HG03039 (cell line): ENCODE data around the gene KIF16B.

ENCODE experiments used
- ATAC-seq: cut with Tn5 transposase; IDR thresholded peaks from one replicate; pipeline ENCODE4 v1.9.1; 2021; ENCODE audit warnings: mild to moderate bottlenecking, moderate library complexity; ENCODE audit not compliant: unreplicated experiment

KIF16B gene

DNA sequence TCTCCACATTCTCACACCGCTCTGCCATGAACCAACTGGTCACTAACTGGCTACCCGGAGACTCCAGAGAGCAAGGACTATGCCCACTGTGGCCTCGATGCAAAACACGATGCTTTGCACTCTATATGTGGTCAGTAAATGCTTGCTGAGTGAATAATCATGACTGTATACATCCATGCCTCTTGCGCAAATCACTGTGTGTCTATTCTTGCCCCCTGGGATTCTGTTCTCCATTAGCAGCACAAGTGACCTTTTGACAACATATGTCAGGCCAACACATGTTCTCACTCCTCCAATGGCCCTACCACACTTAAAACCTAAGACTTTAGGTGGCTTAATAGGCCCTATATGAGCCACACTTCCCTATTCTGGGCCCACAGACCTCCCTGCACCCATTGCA is 16.9 kb downstream of the KIF16B start:
- ATAC-seq = no peak

DNA sequence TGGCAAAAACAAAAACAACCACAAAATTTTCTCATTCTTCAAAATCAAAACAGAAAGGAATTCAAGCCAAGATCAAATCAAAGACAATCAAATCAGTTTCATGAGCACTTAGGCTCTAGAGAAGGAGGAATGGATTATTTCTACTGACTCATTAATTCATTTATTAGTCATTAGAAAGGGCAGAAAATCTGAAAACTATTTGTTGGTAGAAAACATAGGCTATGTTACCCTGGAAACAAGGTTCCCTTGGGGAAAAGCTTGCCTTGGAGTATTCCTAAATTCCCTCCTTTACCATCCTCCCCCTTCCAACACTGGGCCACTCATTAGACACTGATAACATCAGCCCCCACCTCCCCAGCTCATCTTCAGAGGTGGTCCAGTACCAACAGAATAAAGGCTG is 17.5 kb downstream of the KIF16B start:
- no peak for ATAC-seq

- no peak for ATAC-seq
These were observed 18.3 kb downstream of the KIF16B start for GRCh38 chr20:16554766-16555543.

DNA sequence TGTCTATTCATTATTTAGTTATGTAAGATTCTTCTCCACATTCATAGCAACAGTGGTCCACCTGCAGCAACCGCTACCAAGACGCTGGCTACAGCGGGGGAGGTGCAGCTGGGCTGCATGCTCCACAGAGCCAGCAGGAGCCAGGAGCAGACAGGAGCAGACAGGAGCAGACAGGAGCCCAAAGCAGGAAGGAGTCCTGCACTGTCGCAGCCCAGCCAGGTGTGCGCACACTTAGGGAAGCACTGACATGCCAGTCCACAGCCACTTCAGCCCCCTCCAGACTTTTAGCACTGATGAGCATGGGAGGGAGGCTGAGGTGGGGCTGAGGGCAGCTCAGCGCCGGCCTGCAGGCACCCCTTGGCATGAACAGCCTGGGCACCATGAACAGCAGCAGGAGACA is 19.6 kb downstream of the KIF16B start:
- ATAC-seq = no peak

DNA sequence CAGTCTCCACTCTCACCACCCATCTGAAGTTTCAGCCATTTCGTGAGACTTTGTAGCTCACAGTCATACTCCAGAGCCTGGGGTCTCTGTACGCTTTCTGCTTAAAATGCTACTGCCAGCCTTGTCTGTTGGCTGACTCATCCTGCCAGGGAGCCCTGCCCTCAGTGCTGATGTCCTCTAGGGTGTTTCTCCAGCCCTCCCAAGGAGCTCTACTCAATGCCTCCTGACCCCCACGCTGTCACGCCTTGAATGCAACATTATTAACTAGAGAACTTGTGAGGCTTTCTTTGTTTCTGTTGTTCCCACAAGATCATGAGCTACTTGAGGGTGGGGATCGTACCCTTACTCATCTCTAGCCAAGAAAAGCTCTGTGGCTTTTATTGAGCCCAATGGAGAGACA is 20.1 kb downstream of the KIF16B start:
- ATAC-seq = no peak

DNA sequence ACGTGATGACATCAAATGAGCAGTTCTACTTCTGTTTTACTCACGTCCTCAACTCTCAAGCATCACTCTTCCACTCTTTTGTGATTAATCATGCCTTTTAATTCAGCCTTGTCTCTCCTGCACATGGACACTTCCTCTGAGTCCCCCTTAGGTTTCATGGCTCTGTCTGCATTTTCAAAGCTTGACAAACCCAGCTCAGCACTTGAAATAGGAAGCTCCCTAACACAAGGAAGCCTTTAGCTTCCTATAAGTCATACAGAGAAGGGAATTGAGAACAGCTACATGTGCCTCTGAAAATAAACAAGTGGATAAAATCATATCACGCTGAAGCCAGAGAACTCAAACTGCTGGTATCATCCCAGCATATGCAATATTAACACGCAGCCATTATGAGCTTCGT is 21.2 kb downstream of the KIF16B start:
- no peak for ATAC-seq

GRCh38 chr20:16551607-16552006 is 21.6 kb downstream of the KIF16B start:
- ATAC-seq = no peak

DNA sequence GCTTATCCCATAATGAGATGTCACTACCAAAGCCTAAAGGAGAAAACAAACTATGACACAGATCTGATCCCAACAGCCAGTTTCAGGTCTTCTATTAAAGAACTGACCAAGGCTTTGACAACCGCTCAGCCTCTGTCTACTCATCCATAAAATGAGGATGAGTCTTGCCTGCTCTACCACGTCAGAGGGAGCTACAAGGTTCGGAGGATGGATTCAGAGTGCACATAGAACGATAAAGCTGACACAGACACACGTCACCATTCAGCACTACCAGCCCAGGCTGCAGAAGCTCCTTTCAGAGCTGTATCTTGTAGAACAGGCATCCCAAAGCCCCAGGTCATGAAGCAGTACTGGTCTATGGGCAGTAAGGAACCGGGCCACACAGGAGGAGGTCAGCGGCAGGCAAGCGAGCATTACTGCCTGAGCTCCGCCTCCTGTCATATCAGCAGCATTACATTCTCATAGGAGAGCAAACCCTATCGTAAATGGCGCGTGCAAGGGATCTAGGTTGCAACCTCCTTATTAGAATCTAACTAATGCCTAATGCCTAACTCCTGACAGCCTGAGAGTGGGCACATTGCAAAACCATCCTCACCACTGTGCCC is 25.1 kb downstream of the KIF16B start:
- no peak for ATAC-seq

GRCh38 chr20:16544949-16545348 is 28.3 kb downstream of the KIF16B start:
- ATAC-seq = no peak

GRCh38 chr20:16542477-16542876 is 30.8 kb downstream of the KIF16B start:
- ATAC-seq = no peak

- no peak for ATAC-seq
These were observed 31.4 kb downstream of the KIF16B start for GRCh38 chr20:16541878-16542277.

- no peak for ATAC-seq
These were observed 32.0 kb downstream of the KIF16B start for GRCh38 chr20:16541226-16541625.

GRCh38 chr20:16539280-16540021 is 33.8 kb downstream of the KIF16B start:
- ATAC-seq = no peak

DNA sequence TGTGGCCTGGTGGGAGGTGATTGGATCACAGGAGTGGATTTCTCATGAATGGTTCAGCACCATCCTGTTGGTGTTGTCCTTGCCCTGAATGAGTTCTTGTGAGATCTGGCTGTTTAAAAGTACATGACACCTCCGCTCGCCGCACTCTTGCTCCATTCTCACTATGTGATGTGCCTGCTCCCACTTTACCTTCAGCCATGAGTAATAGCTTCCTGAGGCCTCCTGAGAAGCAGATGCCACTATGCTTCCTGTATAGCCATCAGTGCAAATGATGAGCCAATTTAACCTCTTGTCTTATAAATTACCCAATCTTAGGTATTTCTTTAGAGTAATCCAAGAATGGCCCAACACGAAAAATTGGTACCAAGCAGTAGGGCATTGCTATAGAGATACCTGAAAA is 34.5 kb downstream of the KIF16B start:
- ATAC-seq = no peak

- ATAC-seq = no peak
These were observed 35.3 kb downstream of the KIF16B start for GRCh38 chr20:16537918-16538317.

GRCh38 chr20:16537025-16537665 is 36.1 kb downstream of the KIF16B start:
- ATAC-seq = no peak

GRCh38 chr20:16535277-16535676 is 38.0 kb downstream of the KIF16B start:
- no peak for ATAC-seq

DNA sequence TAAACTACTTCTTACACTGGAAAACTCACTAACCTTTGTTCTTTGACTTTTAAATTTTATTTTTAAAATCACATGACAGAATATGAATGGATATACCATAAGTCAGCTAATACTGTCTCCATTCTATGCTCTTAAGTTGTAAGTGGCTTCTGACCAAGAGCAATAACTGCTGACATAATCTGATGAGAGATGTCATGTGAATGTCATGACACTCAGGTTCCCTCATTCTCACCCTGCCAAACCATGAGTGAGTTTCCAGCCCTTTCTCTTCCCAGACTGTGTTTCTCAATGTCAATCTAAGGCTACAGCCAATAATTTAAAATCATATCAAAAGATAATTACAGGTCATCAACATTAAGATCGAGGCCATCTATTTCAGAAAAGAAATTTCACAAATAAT is 39.7 kb downstream of the KIF16B start:
- no peak for ATAC-seq

DNA sequence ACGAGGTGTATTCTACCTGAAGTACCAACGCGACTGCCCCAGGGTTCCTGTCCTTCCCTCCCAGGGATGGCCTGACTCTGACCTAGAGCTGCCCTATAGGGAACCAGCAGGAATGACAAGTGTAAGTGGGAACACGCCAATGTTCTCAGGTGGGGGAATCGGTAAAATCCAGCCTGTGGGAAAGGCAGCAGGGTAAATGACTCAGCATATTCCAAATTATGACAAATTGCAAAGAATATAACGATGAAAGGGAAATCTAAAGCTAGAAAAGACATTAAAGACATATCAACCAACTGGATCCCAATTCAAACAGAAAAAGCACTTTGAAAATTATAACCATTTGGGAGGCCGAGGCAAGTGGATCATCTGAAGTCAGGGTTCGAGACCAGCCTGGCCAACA is 41.8 kb downstream of the KIF16B start:
- no peak for ATAC-seq

- ATAC-seq = no peak
These were observed 43.0 kb downstream of the KIF16B start for GRCh38 chr20:16530201-16530681.

GRCh38 chr20:16528078-16528477 is 45.2 kb downstream of the KIF16B start:
- no peak for ATAC-seq
